Prostate gland (tissue), 2 donors: ENCODE results near the gene MCC. TPM values are rescaled to one million over a fixed set of nuclear protein-coding genes. Genes with fewer than 3 reads are reported as not detected.

Experiments
- DNase-seq: peaks from one replicate; pipeline ENCODE4 v3.0.0-alpha.2; 2019; ENCODE audit warnings: low spot score
- H3K27ac ChIP-seq, 2 donors: fragments of 200-600 bp; sonication (generic); 2 replicates each; pipeline ENCODE4 v1.5.1; 2017 to 2019
- H3K27me3 ChIP-seq: fragments of 200-600 bp; sonication (generic); replicated peaks from 2 replicates; pipeline ENCODE4 v1.5.1; 2019; ENCODE audit not compliant: insufficient read depth
- H3K36me3 ChIP-seq, 2 donors: fragments of 200-600 bp; sonication (generic); 1 replicate in 1 of 2; 2 replicates in 1 of 2; pipeline versions ENCODE4 v1.5.1 to v1.8.1; 2017 to 2019
- H3K4me1 ChIP-seq: fragments of 200-600 bp; sonication (generic); replicated peaks from 2 replicates; pipeline ENCODE4 v1.5.1; 2019
- H3K4me3 ChIP-seq, 2 donors: fragments of 200-600 bp; sonication (generic); 2 replicates each; pipeline ENCODE4 v1.5.1; 2017 to 2019
- H3K9me3 ChIP-seq: fragments of 200-600 bp; sonication (generic); 2 replicates; pipeline ENCODE4 v1.5.1; 2017
- POLR2A ChIP-seq: fragments of 450-650 bp; IDR thresholded peaks from one replicate; pipeline ENCODE4 v1.6.1; 2016; ENCODE audit warnings: antibody characterized with exemption, mild to moderate bottlenecking
- POLR2AphosphoS5 ChIP-seq: sonication (generic); formaldehyde crosslinking; IDR thresholded peaks from one replicate; pipeline ENCODE4 v1.6.1; 2017; ENCODE audit warnings: antibody characterized with exemption
- WGBS: methylation state at CpG from one replicate; pipeline ENCODE4 v1.1.5; 2018; 5-methylcytosine and 5-hydroxymethylcytosine counted together
- intact Hi-C: fragments of 100-400 bp; cut with DNase I; formaldehyde crosslinking; loops from one replicate; pipeline ENCODE4 v1.14.2; 2022
- total RNA-seq, 2 donors: library from RNA; depleted of rRNA; stranded (reverse); fragments of >200 nt; gene quantifications; one replicate each; pipeline ENCODE4 v1.1.0, GENCODE V29; 2016
- TF ChIP-seq, protein P1 (sequence below), 4 experiments: fragments of 200-600 bp in 2 of 4; fragments of 450-650 bp in 2 of 4; sonication (generic) in 2 of 4; IDR thresholded peaks; 1 replicate in 3 of 4; 2 replicates in 1 of 4; pipeline ENCODE4 v1.5.1; 2016 to 2019; ENCODE audit warnings: antibody characterized with exemption in 4 of 4, mild to moderate bottlenecking in 2 of 4, moderate library complexity in 2 of 4

MCC gene
- total RNA-seq, 2 donors from 2014 or later, result 41.5 to 54.1 TPM

GRCh38 chr5:113161806-113162205, 326.4 kb downstream of the MCC start:
- TF ChIP-seq POLR2A (no peak), POLR2AphosphoS5 (peak; percentile 48)
- TF ChIP-seq, protein P1, sequence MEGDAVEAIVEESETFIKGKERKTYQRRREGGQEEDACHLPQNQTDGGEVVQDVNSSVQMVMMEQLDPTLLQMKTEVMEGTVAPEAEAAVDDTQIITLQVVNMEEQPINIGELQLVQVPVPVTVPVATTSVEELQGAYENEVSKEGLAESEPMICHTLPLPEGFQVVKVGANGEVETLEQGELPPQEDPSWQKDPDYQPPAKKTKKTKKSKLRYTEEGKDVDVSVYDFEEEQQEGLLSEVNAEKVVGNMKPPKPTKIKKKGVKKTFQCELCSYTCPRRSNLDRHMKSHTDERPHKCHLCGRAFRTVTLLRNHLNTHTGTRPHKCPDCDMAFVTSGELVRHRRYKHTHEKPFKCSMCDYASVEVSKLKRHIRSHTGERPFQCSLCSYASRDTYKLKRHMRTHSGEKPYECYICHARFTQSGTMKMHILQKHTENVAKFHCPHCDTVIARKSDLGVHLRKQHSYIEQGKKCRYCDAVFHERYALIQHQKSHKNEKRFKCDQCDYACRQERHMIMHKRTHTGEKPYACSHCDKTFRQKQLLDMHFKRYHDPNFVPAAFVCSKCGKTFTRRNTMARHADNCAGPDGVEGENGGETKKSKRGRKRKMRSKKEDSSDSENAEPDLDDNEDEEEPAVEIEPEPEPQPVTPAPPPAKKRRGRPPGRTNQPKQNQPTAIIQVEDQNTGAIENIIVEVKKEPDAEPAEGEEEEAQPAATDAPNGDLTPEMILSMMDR (IDR thresholded peaks at IDR 0.05), result no peak
- Histone ChIP-seq H3K9me3 (no peaks in the 10 kb centered on the region), H3K27ac (peak overlapping the region in 1 of 2 donors; percentile 40), H3K4me3 (no peak overlapping the region), H3K4me1 (no peaks in the 10 kb centered on the region), H3K36me3 (no peaks in the 10 kb centered on the region), H3K27me3 (no peaks in the 10 kb centered on the region)
- DNase-seq, result peak; percentile 71
- 29% methylated on average over 6 of the region's 6 CpGs for WGBS
- intact Hi-C loops, result no loop called here

GRCh38 chr5:113157886-113158285, 330.4 kb downstream of the MCC start:
- 82% methylated on average over 4 of the region's 4 CpGs for WGBS
- no peak overlapping the region for H3K27ac ChIP-seq
- no peaks in the 10 kb centered on the region for H3K9me3 ChIP-seq

DNA sequence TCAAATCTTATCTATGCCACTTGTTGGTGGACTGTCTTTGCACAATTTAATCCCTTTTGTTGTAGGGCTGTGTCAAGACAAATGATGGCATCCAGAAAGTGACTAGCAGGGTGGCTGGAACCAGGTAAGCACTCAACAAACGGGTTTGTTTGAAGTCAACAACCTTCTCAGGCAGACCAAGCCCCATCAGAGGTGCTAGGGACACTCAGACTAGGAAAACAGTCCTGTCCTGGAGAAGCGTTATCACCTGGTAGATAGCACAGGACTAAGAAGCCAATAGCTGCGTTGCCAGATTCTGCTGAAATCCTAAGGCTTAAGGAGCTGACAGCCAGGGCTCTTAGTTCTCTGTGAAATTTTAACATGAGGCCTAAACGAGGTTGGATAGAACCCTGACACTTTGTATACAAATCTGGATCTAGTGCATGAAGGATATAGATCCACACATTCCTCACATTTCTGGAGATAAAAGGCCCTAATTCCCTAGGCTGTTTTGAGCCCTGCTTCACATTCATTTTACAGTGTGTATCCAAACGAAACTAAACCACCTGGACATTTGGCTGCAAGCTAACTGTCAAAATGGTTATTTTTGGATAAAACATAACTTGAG, 331.9 kb downstream of the MCC start:
- no peak for TF ChIP-seq POLR2AphosphoS5
- TF ChIP-seq POLR2A, result no peak
- TF ChIP-seq, protein P1 (IDR thresholded peaks at IDR 0.05), result no peak
- no peaks in the 10 kb centered on the region for H3K27me3 ChIP-seq
- no peak for DNase-seq
- no peaks in the 10 kb centered on the region for H3K36me3 ChIP-seq
- intact Hi-C loops, result no loop called here
- WGBS, result 75% methylated on average over 5 of the region's 5 CpGs
- H3K27ac ChIP-seq, result no peak overlapping the region
- H3K9me3 ChIP-seq, result no peaks in the 10 kb centered on the region
- no peaks in the 10 kb centered on the region for H3K4me1 ChIP-seq
- H3K4me3 ChIP-seq, result no peak overlapping the region

More at GRCh38 chr5:113157886-113158285, 330.4 kb downstream of the MCC start:
- H3K36me3 ChIP-seq, result no peaks in the 10 kb centered on the region
- no peaks in the 10 kb centered on the region for H3K4me1 ChIP-seq
- no peak for TF ChIP-seq POLR2AphosphoS5
- no peak for TF ChIP-seq POLR2A
- TF ChIP-seq, protein P1 (IDR thresholded peaks at IDR 0.05), result no peak
- intact Hi-C loops, result no loop called here
- H3K4me3 ChIP-seq, result no peak overlapping the region
- no peak for DNase-seq
- H3K27me3 ChIP-seq, result no peaks in the 10 kb centered on the region

- WGBS, result 69% methylated on average over 1 of the region's 1 CpG
- H3K27ac ChIP-seq, result no peak overlapping the region
Measured at GRCh38 chr5:113153512-113154097, 334.6 kb downstream of the MCC start.

More at GRCh38 chr5:113153512-113154097, 334.6 kb downstream of the MCC start:
- H3K4me1 ChIP-seq, result peaks cover 2% of the 10 kb centered on the region
- H3K4me3 ChIP-seq, result no peak overlapping the region
- no peaks in the 10 kb centered on the region for H3K27me3 ChIP-seq
- DNase-seq, result no peak
- H3K36me3 ChIP-seq, result no peaks in the 10 kb centered on the region
- H3K9me3 ChIP-seq, result no peaks in the 10 kb centered on the region
- TF ChIP-seq POLR2A (no peak), POLR2AphosphoS5 (no peak)
- TF ChIP-seq, protein P1 (IDR thresholded peaks at IDR 0.05), result no peak
- intact Hi-C loops, result no loop called here
